ENCODE data around the gene LRCH1. TPM values are rescaled to one million over a fixed set of nuclear protein-coding genes. Genes with fewer than 3 reads are reported as not detected.

LRCH1 gene
- total and polyA plus RNA-seq, 11 donors, result 4.5 to 20.1 (median 12.5) TPM

DNA sequence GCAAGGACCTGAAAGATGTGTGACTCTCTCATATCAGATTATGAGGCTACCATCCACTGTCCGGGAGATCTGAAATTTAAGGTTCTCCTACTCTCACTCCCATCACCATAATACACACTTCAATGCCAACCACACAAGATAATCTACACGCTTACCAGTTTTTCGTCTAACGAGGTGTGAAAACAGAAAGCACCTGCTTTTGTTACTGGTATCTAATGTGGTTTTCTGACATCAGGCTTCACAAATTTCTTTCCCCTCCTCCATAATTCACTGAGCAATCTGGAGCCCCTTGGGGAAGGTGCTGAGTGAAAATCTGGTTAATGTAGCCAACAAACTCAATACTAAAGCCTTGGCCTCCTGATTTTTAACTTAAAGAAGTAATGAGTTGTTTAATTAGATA, 10.1 kb upstream of the LRCH1 start:
- Histone ChIP-seq H3K4me3 (no peak overlapping the region), H3K27ac (no peak overlapping the region), H3K4me1 (no peaks in the 10 kb centered on the region), H3K36me3 (no peaks in the 10 kb centered on the region), H3K9me3 (no peaks in the 10 kb centered on the region), H3K27me3 (no peaks in the 10 kb centered on the region)
- intact Hi-C loops (cut with DNase I), result loop anchor here in 2 of 10 donors (10.0 kb wide), 1 partner anchor 48 kb away; no protein-coding TSS in a partner anchor
- WGBS, 4 donors, result 89 to 97% (median 96%) methylated on average over 4 of the region's 4 CpGs
- DNase-seq (no peak), ATAC-seq (no peak)
- TF ChIP-seq POLR2A (IDR thresholded peaks at IDR 0.05), result no peak
- TF ChIP-seq, protein P1, sequence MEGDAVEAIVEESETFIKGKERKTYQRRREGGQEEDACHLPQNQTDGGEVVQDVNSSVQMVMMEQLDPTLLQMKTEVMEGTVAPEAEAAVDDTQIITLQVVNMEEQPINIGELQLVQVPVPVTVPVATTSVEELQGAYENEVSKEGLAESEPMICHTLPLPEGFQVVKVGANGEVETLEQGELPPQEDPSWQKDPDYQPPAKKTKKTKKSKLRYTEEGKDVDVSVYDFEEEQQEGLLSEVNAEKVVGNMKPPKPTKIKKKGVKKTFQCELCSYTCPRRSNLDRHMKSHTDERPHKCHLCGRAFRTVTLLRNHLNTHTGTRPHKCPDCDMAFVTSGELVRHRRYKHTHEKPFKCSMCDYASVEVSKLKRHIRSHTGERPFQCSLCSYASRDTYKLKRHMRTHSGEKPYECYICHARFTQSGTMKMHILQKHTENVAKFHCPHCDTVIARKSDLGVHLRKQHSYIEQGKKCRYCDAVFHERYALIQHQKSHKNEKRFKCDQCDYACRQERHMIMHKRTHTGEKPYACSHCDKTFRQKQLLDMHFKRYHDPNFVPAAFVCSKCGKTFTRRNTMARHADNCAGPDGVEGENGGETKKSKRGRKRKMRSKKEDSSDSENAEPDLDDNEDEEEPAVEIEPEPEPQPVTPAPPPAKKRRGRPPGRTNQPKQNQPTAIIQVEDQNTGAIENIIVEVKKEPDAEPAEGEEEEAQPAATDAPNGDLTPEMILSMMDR (IDR thresholded peaks at IDR 0.05), result no peak

DNA sequence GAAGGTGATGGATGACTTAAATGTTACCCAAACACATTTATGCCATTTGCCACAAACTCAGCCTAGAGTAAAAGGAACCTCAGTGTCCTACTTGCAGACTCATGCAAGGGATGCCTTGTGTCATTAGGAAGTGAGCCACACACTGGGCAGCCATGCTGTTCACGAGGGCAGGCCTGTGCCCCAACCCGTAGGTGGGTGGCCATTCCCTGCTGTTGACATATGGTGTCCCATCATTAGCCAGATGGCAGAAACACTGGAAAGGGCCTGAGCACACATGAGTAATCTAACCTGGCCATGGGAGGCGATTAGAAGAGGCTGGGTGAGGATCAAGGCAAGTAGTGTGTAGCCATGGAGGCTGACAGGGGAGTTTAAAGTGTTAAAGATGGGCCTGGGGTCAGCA, 9.7 kb upstream of the LRCH1 start:
- H3K27ac ChIP-seq, result no peak overlapping the region
- no peaks in the 10 kb centered on the region for H3K36me3 ChIP-seq
- H3K27me3 ChIP-seq, result no peaks in the 10 kb centered on the region
- H3K9me3 ChIP-seq, result no peaks in the 10 kb centered on the region
- intact Hi-C loops (cut with DNase I), result loop anchor here in 2 of 10 donors (10.0 kb wide), 1 partner anchor 48 kb away; no protein-coding TSS in a partner anchor
- WGBS, 4 donors, result 86 to 96% (median 93%) methylated on average over 3 of the region's 3 CpGs
- H3K4me3 ChIP-seq, result no peak overlapping the region
- no peaks in the 10 kb centered on the region for H3K4me1 ChIP-seq
- DNase-seq, result no peak
- no peak for ATAC-seq
- no peak for TF ChIP-seq POLR2A (IDR thresholded peaks at IDR 0.05)
- TF ChIP-seq, protein P1 (IDR thresholded peaks at IDR 0.05), result no peak

DNA sequence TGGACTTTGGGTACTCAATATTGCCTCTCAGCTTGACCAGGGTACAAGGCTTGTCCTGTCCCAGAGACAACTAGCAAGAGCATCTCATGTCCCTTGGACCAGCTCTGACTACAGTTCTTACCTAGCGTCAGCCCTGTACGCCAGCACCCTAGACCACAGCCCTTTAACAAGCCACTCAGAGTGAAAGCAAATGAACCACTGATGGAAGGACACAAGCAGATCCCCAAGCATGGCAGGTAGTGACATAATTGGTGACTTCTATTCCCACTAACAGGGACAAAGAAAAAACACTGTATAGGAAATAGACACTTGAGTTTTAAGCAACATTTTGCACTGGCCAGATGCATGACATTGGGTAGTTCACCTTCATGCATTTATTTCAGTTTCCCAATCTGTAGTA, 8.8 kb upstream of the LRCH1 start:
- DNase-seq (no peak), ATAC-seq (no peak)
- Histone ChIP-seq H3K4me3 (no peak overlapping the region), H3K36me3 (no peaks in the 10 kb centered on the region), H3K27me3 (no peaks in the 10 kb centered on the region), H3K27ac (no peak overlapping the region), H3K4me1 (no peaks in the 10 kb centered on the region), H3K9me3 (no peaks in the 10 kb centered on the region)
- WGBS, 4 donors, result 98 to 100% (median 100%) methylated on average over 2 of the region's 2 CpGs
- intact Hi-C loops (cut with DNase I), result loop anchor here in 2 of 10 donors (10.0 kb wide), 1 partner anchor 49 kb away; no protein-coding TSS in a partner anchor
- TF ChIP-seq, protein P1 (IDR thresholded peaks at IDR 0.05), result no peak

DNA sequence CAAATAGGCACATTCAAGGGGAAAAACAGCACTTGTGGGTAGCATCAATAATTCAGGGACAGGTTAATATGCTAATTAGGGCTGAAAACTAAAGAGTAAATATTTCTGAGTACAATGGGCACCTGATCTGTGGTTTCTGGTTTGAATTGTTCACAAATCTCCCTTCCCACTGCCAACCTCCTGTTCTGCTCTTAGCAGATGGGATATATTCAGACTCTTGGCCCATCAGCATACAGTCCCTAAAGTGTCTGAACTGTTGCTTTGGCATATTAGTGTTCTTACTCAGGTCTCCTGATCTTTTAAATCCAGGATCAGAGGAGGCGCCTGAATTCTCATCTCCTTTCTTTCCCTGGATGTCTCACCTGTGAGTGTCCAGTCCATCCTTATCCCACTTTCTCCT, 8.2 kb upstream of the LRCH1 start:
- TF ChIP-seq, protein P1 (IDR thresholded peaks at IDR 0.05), result no peak
- no peak for TF ChIP-seq POLR2A (IDR thresholded peaks at IDR 0.05)
- WGBS, 4 donors, result 94 to 100% (median 99%) methylated on average over 1 of the region's 1 CpG
- no peak overlapping the region for H3K27ac ChIP-seq
- no peaks in the 10 kb centered on the region for H3K36me3 ChIP-seq
- no peak for DNase-seq
- no peaks in the 10 kb centered on the region for H3K27me3 ChIP-seq
- intact Hi-C loops (cut with DNase I), result loop anchor here in 5 of 10 donors (5.0 to 10.0 kb wide), 4 partner anchors 48 to 177 kb away; no protein-coding TSS in a partner anchor
- H3K4me3 ChIP-seq, result no peak overlapping the region
- H3K4me1 ChIP-seq, result no peaks in the 10 kb centered on the region
- ATAC-seq, result no peak
- H3K9me3 ChIP-seq, result no peaks in the 10 kb centered on the region
